GM19193 (cell line): ENCODE results near the gene TSPAN18.

Experiments used
- POLR2A ChIP-seq: IDR thresholded peaks from 4 replicates; pipeline ENCODE4 v1.6.1; 2011; ENCODE audit not compliant: insufficient read depth, insufficient read length; ENCODE audit errors: extremely low read depth

The TSPAN18 gene, protein sequence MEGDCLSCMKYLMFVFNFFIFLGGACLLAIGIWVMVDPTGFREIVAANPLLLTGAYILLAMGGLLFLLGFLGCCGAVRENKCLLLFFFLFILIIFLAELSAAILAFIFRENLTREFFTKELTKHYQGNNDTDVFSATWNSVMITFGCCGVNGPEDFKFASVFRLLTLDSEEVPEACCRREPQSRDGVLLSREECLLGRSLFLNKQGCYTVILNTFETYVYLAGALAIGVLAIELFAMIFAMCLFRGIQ

DNA sequence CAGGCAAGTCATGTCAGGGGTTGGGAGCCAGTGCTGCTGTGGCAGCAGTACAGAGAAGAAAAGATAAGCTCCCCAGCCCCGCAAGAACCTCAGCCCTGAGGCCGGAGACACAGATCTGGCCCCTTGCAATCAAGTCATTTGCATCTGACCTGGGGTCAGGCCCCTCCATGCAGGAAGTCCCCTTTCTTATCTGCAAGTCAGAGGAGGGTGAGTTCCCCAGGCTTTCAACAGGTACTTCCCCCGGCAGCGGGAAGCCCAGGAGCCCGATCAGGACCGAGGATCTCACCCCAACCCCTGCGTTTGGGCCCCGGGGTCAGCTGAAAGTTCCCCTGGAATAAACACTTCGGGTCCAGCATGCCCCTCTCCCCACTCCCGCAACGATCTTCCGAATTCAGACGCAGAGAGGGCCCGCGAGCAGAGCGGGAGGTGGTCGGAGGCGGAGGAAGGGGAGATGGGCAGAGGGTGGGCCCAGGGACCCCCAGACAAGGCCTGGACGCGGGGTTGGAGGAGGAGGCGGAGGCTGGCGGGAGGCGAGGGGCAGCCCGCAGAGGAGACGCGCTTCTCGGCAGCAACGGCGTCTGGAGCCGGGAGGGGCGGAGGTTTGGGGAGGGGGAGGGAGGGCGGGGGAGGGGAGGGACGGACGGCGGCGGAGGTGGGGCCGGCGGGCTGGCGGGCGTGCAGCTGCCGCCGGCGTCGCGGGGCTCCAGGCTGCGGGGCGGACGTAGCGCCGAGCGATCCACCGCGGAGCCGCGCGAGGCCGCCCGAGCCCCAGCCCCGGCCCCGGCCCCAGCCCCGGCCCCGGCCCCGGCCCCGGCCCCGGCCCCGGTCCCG lies at the start of gene TSPAN18:
Gene TSPAN18, plus strand, starts transcription at position 680 of the 831 bp plus-strand sequence. CDS start 179,455 bp downstream, outside the sequence.
- TF ChIP-seq POLR2A: no peak

DNA sequence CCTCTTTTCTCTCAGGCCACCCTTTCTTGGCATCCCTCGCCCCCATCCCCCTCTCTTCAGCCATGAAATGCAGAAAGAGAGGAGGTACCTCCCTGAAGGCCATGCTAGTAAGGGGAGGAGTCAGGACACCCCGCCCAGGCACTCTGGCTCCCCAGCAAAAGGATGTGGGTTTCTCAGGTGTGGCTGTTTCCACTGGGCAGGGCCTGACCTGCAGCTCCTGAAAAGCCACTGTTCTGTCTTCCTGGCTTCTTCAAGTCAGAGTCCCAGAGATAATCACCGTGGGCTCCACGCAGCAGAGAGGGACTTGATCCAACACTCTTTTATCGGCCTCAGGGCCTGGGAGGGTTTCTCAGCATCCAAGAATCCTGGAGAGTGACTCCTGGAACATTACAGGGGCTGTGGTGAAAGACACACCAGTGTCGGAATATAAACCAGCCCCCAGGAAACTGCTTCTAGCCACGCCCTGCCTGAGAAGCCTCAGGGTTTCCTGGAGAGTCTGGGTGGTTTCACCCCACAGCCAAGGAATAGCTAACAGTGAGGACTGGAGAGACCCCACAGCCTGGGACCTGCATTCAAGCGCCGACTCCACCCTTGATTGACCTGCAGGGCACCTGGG lies 45.7 kb upstream of the TSPAN18 start:
- no peak for TF ChIP-seq POLR2A

DNA sequence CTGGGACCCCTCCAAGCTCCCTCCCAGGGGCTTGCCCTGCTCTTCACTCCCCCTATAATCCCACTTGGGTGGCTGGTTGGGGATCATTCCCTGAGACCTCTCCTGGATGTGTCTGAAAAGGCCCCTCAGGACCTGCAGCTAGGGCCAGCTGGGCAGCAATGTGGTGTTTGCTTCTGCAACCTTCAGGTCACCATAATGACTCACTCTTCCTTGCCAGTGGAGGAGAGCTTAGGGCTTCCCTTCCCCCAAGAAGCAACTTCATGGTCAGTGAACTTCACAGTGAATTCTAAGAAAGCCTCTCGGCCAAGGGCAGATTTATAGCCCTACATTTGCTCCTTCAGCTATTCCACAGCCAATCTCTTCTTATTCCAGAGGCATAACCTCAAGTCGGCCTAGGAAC lies 45.1 kb upstream of the TSPAN18 start:
- TF ChIP-seq POLR2A: no peak

DNA sequence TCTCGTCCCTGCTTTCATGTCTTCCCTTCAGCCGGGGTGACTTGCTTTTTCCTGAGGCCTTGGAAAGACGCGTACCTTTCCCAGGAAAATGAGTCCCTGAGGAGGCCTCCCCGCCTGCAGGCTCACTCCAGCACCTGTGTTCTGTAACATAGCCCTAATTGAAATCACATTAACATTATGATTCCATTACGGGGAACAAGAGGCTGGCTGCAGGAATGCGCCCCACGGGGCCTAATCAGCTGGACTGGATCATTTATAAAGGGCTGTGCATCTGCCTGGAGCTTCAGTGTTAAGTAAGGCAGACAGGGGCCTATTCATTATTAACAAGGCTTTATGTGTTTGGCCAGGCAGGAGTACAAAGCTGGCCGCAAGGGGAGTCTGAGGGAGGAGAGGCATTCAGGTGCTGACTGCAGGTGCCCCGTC lies 41.9 kb upstream of the TSPAN18 start:
- TF ChIP-seq POLR2A: no peak

DNA sequence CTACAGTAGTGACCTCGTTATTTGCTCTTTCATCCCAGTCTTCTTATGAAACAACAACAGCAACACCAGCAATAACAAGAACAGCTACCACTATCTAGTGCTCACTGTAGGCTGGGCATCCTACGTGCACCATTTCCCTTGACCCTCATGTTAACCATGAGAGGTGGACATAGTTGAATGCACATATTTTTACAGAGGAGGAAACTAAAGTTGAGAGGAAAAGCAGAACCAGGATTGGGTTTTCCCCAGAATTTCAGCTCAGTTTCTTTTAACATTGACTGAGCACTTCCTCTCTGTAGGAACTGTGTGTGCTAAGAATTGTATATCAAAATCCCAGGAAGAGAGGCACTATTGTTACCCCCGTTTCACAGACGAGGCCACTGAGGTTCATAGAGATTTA lies 39.4 kb upstream of the TSPAN18 start:
- TF ChIP-seq POLR2A: no peak

DNA sequence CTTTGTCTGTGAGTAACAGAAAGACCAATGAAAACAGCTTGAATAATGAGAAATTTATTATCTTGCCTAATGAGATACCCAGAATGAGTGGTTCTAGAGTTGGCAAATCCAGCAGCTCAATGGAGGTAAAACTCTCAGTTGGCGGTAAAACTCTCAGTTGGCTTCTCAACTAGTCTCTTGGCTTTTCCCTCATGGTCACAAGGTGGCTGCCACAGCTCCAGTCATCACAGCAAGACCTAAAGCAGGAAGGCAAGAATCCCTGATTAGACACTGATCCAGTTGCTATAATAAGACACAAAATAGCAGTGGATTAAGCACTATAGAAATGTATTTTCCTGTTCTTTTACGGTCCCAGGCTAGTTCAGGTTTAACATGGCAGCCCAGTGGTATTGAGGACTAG lies 37.5 kb upstream of the TSPAN18 start:
- no peak for TF ChIP-seq POLR2A

DNA sequence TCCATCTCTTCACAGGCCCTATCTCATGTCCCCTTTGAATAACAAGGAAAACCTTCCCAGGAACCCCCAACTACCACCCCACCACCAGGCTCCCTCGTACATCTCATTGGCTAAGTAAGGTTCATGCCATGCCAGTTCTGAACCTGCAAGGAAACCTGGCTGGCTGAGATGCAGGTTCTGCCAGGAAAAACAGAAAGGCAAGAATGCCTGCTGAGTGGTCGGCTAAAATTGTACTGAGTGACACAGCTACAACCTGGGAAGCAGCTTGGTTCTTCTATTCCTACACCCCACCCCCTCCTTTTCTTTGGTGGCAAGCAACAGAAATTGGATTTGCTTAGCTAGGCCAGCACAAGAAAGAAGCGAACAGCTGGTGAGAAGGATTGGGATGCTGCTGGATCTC lies 36.1 kb upstream of the TSPAN18 start:
- TF ChIP-seq POLR2A: no peak

DNA sequence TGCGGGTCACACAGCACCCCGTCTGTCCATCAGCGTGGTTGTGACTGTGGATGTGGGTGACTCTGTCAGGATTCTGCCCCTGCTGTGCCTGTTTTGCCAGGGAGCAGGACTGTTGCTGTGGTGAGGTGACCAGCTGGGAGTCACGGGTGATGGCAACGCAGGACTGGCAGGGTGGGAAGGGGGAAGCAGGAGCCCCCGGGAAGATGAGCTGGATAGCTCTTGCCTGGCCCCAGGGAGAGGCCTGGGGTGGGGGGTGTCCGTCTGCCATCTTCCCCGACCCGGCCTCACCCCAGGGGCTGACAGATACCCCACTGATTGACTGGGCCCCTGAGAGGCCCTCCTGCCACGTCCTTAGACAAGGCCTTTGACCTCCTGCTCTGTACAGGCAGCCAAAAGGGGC lies 34.3 kb upstream of the TSPAN18 start:
- TF ChIP-seq POLR2A: no peak

DNA sequence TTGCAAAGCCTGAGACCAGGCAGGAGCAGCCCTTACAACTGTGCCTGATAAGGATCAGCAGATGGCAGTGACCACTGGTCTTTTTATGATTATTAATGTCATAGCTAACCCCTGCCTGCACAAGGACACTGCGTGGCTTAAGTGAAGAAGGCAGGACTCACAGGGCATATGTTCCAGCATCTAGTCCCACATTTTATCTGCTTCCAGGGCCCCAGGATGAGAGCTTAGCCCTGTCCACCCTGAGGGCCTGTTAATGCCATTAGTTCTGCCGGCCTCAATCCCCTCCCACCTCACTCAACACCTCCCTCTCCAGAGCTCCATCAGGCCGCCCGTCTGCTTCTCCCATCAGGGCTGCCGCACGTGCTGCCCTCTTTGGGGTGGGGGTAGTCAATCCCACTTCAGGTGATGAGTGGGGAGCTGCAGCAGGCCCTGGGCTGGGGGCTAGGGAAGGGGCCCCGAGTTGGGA lies 33.1 kb upstream of the TSPAN18 start:
- TF ChIP-seq POLR2A: no peak

DNA sequence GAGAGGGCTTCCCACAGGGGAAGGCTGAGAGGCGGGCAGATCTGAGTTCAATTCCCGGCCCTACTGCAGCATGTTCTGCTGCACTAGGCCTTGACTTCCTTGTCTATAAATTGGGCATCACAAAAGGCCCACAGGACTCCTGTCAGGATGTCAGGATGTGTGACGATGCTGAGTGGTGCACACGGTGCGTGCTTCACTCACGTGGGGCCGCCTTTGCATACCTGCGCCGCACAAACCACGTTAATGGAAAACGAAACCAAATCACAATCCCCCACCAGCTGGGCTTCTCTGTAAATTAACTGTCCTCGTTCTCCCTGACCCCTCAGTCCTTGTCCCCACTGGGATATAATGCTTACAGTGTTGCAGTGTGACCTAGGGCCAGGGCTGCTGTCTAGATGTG lies 32.3 kb upstream of the TSPAN18 start:
- no peak for TF ChIP-seq POLR2A

DNA sequence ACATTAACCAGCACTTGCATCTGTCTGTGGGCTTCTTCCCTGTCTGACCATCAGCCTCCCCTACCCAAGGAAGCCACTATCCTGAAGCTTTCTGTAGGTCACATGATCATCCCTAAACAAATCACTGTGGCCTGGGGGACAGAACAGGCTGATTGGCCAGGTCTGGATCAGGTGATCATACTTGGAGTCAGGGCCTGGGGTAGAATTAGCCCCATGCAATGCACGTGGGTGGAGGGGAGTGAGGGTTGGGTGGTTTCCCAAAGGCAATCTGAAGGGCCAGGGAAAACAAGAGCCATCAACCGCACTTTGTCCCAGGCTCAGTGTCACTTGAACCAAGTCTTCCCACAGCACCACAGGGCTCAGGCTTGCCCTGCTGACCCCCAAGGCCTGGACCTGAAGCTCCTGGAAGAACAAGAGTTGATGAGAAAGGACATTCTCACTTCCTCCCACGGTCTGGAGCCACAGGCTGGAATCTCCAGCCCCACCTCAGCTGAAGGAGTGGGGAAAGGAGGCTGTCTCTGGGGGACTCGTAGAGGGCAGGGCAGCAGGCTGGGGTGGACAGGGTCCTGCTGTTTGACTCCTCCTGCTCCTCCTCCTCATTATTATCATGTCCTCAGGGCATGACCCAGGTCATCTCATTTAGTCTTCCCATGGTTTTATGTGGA lies 31.5 kb upstream of the TSPAN18 start:
- TF ChIP-seq POLR2A: no peak

DNA sequence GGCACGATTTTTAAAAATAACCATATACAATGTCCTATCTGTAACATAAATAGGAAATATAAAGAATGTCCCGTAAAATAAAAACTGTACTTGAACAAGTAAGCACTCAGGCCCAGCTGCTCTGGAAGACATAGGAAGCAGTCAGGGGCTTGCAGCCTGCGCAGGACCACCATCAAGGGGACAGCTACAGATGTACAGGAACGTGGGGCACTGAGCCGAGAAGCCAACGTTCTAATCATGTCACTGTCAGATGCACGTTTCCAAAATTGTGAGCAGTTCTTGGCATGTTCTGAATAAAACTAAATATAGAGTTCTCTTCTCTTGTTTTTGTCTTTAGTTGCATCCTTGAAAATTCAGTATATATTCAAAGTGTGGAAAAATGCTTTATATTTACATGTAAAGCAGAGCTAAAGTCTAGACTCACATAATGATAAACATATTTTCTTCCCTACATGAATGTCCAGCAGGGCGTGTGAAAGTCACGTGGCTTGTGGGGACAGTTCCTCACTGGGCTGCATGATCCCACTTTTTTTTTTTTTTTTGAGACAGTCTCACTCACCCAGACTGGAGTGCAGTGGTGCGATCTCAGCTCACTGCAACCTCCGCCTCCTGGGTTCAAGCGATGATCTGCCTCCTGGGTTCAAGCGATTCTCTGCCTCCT lies 28.4 kb upstream of the TSPAN18 start:
- TF ChIP-seq POLR2A: no peak

DNA sequence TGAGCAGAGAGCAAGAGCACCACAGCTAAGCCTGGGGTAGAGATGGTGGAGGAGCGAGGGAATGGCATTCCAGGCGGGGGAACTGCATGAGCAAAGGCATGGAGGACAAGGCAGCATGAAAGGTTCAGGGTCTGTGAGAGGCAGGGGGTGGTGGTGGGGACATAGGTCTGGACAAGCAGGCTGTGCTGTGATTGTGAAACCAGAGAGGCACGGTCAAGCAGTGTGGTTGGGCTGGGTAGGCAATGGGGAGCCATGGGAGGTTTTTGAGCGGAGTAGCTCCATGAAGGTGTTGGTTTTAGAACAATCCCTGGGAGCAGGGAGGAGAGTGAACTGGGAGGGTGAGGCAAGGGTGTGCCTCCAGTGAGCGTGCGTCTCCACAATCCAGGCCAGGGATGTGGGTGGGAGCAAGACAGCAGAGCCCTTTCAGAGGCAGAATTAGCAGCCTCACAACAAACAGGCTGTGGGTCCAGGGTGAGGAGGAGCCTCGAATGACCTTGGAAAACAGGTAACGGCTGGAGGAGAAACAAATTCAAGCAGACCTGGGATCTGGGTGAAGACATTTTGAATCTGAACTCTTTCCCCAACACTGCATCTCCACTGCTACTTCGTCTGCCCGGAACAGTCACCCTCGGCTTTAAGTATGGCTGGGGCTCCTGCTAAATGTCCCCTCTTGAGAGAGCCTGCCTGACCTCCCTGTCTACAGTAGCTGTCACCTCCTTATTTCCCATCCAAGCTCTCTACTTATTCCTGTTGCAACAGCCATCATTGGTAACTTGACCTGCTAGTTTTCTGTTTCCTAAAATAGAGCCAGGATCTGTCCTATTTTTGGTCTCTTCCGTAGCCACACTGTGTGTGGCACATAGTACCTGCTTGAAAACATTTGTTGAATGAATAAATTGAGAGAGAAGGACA lies 27.0 kb upstream of the TSPAN18 start:
- TF ChIP-seq POLR2A: no peak

DNA sequence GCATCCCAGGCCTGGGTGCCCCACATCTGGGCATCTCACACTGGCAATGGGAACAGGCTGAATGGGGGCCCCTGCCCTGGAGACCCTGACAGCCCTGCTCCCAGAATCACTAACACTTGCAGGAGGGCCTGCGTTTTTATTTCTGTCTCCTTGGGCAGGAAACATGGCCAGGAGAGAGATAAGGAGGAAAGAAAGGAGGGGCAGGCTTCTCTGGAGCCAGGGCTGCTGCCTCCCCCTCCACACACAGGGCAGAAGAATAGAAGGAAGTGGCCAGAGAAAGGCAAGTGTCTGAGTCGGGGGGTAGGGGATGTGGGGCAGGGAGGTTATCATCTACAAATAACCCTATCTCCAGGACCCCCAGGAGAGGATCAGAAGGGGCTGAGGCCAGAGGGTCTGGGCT lies 25.5 kb upstream of the TSPAN18 start:
- no peak for TF ChIP-seq POLR2A

DNA sequence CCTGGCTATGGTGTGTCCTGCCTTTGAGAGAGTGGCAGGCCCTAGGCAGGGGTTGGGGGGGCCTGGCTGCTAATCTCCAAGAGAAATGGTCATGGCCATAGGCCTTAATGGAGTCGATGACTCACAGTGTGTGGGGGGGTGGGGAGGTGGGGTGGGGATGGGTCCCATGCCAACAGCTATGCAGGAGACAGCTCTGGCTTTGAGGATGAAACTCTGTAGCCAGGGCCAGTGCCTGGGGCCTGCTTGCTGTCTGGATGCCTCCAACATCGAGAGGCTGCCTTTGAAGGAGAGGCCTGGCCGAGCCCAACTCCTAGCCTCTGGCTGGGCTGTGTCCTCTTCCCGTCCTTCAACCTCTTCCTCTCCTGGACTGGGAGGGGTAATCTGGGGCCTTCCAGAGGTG lies 23.9 kb upstream of the TSPAN18 start:
- TF ChIP-seq POLR2A: no peak
